ENCODE measurements around the gene RALGPS1.

DNA sequence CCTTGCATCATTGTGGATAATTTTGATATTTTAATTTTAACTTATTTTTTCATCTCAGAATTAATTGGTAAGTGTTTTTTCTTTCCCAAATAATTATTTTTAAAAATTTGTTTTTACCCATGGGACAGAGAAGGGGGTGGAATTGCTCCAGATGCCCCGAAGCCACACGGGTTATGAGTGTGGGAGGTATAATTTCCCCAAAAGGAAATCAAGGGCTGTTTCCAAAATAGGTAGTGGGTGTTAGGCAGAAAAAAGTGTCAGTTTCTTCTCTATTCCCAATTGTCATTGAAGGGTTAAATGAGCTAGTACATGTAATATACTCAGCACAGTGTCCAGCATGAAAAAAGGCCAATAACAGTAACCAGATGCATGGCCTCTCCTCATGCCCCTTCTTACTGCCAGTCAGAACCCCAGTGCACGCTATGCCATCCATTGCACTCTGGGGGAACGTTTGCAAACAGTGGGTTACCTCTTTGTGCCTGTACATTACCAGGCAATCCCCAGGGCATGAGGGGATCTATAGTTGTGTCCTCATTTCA lies 244.3 kb downstream of the RALGPS1 start:
- TF ChIP-seq CTCF (IDR thresholded peaks at IDR 0.05; ENCODE audit: low read depth, low read length) (no peak), POLR2A (IDR thresholded peaks at IDR 0.05; ENCODE audit: extremely low read depth, insufficient read length) (no peak), MYC (IDR thresholded peaks at IDR 0.05; ENCODE audit: low read depth, low read length) (no peak)
